Umbilical cord (tissue), 2 donors: ENCODE measurements around the gene OTOP2. TPM values are rescaled to one million over a fixed set of nuclear protein-coding genes. Genes with fewer than 3 reads are reported as not detected.

Experiments used
- DNase-seq: peaks from one replicate; pipeline ENCODE4 v3.0.0-alpha.2; 2015; ENCODE audit warnings: low spot score
- total RNA-seq: library from RNA; depleted of rRNA; stranded (reverse); fragments of >200 nt; gene quantifications from one replicate; pipeline ENCODE4 v1.2.3, GENCODE V29; 2014; ENCODE audit warnings: low replicate concordance; ENCODE audit not compliant: insufficient read depth

OTOP2 gene
- total RNA-seq, 1 donor from 2014 or later, result 0.72 TPM

DNA sequence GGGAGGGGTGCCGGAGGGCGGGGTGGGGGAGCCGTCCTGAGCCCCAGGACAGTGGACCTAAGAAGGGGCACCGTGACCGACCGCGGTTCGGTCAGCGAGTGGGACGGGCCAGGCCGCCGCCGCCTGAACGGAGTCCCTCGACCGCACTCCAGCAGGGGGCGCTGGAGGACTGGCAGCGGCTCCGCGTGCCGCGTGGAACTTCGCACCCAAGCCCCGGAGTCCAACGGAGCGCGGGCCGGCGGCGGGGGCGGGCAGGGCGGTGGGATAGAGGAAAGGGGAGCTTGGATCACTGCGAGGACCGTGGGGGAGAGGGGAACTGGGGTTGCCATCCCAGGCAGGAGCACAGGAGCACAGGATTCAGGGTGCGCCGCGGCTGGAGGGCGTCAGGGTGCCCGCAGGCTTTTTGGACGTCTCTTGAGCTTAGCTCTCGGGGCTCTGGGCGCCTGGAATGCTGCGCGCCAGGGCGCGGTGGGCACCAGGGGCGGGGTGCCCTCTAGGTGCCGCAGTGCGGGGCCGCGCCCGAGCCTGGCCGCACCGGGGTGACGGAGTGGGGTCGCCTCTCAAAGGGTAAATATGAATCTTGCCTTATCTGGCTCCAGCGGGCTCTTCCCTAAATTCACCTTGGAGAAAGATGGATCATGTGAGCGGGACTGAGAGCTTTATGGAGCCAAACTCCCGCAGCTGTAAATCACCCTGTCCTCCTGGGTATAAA lies 379 bp upstream of the OTOP2 start:
- no peak for DNase-seq

GRCh38 chr17:74925242-74925641 lies 1.2 kb downstream of the OTOP2 start:
- DNase-seq, result no peak

DNA sequence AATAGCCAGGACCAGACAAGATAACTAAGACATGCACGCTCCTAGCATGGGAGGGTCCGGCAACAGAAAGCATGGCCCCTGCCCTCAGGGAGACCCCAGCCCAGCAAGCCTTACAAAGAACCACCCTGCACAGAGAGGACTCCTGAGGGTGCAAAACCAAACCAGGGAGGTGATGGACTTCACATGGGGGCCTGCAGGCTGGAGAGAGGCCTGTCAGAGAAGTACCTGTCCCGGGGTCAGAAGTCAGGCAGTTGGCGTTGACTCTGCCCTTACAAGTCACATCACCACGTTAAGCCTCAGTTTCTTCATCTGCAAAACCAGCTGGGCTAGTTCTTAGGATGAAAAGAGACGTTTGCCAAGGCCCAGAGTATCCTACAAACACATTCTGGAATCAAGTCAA lies 4.7 kb downstream of the OTOP2 start:
- no peak for DNase-seq

DNA sequence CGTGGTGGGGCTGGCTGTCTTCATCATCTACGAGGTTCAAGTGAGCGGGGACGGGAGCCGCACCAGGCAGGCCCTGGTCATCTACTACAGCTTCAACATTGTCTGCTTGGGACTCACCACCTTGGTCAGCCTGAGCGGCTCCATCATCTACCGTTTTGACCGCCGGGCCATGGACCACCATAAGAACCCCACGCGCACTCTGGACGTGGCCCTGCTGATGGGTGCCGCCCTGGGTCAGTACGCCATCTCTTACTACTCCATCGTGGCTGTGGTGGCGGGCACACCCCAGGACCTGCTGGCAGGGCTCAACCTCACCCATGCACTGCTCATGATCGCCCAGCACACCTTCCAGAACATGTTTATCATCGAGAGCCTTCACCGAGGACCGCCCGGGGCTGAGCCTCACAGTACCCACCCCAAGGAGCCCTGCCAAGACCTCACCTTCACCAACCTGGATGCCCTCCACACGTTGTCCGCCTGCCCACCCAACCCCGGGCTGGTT lies 6.5 kb downstream of the OTOP2 start:
- no peak for DNase-seq

- DNase-seq, result no peak
These were observed 11.0 kb downstream of the OTOP2 start for GRCh38 chr17:74935048-74935447.

GRCh38 chr17:74935585-74936469 lies 11.8 kb downstream of the OTOP2 start, which contains the start of gene OTOP3:
Gene OTOP3, plus strand, starts transcription at chr17:74935898. Its CDS starts 24 bp downstream, at chr17:74935922.
- DNase-seq, result no peak

DNA sequence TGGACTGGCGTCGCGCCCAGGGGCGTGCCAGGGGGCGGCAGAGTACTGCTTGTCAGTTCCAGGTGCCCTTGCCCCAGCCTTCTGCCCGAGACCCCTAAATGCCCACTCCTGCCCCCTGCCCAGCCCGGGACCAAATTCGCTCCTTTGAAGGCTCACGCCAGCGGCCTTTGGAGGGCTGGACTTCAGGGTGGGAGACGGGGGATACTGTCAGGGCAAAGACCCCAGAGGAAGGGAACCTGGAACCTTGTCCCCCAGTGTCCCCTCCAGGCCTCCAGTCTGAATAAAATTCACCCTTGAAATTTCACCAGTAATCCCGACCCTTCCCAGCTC lies 12.4 kb downstream of the OTOP2 start:
- no peak for DNase-seq

- no peak for DNase-seq
These were observed 13.3 kb downstream of the OTOP2 start for GRCh38 chr17:74937064-74938051.

DNA sequence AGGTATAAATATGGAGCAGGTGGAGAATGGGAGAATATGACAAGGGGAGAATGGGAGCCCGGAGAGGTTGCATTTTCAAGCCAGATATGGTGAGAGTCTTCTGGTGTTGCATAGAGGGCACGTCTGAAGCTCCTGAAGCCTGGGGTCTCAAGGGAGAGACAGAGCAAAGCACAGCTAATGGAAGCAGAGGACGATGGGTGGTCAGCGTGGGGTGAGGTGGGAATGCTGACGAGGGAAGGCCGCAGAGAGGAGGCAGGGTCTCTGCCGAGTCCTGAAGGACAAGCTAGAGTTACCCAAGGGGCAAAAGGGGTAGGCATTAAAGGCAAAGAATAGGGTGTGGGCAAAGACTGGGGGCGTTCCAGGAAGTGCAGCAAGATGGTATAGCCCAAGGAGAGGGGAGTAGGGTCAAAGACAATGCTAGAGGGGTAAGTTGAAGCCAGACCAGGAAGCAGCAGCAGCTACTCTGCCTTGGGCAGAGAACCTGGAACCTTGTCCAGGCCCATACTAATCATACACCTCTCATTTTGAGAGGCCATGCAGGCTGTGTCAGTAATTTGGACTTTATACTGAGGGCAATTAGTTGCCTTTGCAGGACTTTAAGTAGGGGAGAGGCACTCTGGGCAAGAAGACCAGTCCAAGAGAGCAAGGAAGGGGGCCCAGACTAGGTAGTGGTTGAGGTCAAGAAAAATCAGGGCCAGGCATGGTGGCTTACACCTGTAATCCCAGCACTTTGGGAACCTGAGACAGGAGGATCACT lies 14.3 kb downstream of the OTOP2 start:
- no peak for DNase-seq

GRCh38 chr17:74939534-74939933 lies 15.5 kb downstream of the OTOP2 start:
- no peak for DNase-seq

DNA sequence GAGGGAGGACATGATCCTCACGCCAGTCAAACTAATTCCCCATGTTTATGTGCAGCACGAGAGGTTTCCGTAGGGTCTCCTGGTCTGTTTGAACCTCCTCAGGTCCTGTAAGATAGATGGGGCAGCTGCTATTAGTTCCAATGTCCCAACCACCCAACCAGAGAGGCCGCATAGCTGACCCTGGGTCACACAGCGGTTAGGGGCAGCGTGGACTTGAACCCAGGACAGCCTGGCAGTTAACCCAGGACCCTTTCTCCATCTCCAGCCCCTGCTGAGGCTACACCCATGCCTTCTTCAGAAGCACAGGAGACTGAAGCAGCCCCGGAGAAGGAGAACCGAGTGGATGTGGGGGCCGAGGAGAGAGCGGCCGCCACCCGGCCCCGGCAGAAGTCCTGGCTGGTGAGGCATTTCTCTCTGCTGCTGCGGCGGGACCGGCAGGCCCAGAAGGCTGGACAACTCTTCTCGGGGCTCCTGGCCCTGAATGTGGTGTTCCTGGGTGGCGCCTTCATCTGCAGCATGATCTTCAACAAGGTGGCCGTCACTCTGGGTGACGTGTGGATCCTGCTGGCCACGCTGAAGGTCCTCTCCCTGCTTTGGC lies 17.2 kb downstream of the OTOP2 start:
- no peak for DNase-seq

DNA sequence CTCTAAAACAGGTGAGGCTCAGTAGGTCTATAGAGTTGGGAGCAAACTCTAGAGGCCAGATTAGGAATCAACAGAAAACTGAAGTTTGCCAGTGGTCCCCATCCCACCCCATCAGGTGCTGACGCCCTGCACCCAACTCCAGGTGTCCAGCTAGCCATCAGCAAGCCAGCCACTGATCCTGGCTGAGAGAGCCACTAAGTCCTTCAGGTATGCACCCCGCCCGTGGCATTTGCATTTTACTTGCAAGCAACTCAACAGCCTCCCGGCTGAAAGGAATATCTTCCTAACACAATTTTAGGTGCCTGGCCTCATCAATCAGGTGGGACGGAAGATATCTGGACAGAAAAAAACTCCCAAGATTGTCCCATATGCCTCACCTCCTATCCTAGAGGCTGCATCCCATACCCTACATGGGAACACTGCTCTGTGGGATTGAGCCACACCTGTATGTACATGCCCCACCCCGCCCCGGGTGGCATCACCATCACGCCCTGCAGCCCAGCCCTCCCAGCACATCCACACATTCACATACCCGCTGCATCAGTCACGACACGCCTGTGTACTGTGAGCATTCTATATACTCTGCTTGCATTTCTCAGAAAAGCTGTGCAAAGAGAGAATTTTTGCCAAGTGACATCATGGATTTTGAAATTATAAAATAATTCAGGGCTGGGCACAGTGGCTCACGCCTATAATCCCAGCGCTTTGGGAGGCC lies 19.9 kb downstream of the OTOP2 start:
- no peak for DNase-seq

DNA sequence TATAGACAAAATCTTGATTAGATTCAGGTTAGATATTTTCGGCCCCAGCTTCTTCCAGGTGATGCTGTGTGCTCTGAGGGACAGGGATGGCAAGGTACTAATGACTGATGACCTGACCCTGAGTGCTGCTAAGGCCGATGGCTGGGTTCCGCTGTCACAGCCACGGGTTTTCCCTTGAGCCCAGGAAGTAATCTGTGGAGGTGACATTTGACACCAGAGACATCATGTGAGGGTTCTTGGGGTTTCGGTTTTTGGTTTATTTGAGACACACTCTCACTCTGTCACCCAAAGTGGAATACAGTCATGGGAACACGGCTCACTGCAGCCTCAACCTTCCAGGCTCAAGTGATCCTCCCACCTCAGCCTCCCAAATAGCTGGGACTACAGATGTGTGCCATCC lies 21.5 kb downstream of the OTOP2 start:
- DNase-seq, result no peak

- DNase-seq, result no peak
These were observed 22.6 kb downstream of the OTOP2 start for GRCh38 chr17:74946641-74947040.

GRCh38 chr17:74947041-74947754 lies 23.1 kb downstream of the OTOP2 start:
- no peak for DNase-seq

- no peak for DNase-seq
These were observed 25.5 kb downstream of the OTOP2 start for GRCh38 chr17:74949455-74950115.

GRCh38 chr17:74950207-74950606 lies 26.1 kb downstream of the OTOP2 start:
- DNase-seq, result no peak

- no peak for DNase-seq
These were observed 27.0 kb downstream of the OTOP2 start for GRCh38 chr17:74951065-74951464.
